ENCODE measurements around the gene GNPTG.
A peak's percentile ranks its signal among the peaks of the same experiment; 100 is the strongest.

GNPTG gene

DNA sequence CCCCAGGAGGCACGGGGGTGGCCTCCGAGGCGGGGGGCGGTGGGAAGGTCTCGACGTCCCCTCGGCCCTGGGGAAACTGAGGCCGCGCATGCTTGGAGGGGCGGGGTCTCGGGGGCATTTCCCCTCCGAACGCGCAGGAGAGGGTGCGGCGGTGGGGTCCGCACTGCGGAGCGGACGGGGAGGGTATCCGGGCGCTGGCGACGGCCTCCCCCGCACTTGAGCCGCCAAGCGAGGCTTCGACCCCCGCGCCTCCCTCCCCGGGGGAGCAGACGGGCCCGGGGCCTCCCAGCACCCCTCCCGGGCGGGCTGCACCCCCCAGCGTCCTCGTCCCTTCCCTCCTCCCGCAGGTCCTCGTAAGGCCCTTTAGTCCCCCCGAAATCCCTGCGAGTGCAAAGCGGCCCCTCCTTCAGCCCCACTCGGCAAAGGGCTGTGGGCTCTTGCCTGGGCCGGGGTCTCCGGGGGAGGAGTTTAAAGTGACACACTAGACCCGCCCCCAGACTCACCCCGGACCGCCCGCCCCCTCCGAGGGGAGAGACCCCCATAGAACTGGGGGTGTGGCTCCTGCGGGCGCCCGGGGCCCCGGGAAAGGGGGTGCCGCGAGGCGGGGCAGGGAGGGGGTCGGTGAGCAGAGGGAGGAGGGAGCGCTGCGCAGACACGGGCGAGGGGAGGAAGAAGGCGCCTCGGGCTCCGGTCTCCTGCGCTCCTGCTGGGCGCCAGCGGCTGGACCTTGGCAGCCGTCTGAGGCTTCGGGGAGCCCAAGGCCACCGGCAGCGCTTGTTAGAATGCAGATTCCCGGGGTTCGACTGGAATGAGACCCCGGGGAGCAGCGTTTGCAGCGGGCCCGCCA is 17.7 kb upstream of the GNPTG start:
- no peak for TF ChIP-seq POLR2A (IDR thresholded peaks at IDR 0.05; ENCODE audit: low read depth, low read length)
- FAIRE-seq (no peak), DNase-seq (ENCODE audit: insufficient read length, low spot score) (no peak)

- no peak for TF ChIP-seq POLR2A (IDR thresholded peaks at IDR 0.05; ENCODE audit: low read depth, low read length)
- DNase-seq (ENCODE audit: insufficient read length, low spot score) (no peak), FAIRE-seq (no peak)
These were observed 17.0 kb upstream of the GNPTG start for GRCh38 chr16:1334739-1335138.

- TF ChIP-seq POLR2A (IDR thresholded peaks at IDR 0.05; ENCODE audit: low read depth, low read length) = no peak
- FAIRE-seq = no peak
- no peak for DNase-seq (ENCODE audit: insufficient read length, low spot score)
These were observed 16.3 kb upstream of the GNPTG start for GRCh38 chr16:1335211-1335971.

GRCh38 chr16:1335996-1336395 is 15.7 kb upstream of the GNPTG start:
- FAIRE-seq (no peak), DNase-seq (ENCODE audit: insufficient read length, low spot score) (no peak)
- no peak for TF ChIP-seq POLR2A (IDR thresholded peaks at IDR 0.05; ENCODE audit: low read depth, low read length)

DNA sequence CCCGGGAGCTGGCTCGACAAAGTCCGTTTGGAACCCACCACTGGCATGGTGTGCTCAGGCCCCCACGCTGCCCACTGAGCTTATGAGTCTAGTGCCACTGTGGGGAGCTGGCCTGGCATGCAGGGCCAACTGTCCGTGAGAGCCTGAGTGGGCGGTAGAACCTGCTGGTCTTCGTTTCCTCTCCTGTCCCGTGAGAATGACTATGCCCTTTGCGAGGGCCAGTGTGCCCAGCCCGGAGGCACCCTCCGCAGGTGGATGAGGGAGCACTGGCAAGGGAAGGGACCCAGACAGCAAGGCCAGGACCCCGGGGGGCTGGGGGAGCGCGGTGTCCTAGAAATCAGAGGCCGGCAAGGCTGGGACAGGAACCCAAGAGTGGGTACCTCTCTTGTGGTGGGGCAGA is 15.1 kb upstream of the GNPTG start:
- TF ChIP-seq POLR2A (IDR thresholded peaks at IDR 0.05; ENCODE audit: low read depth, low read length) = no peak
- FAIRE-seq (no peak), DNase-seq (ENCODE audit: insufficient read length, low spot score) (no peak)

DNA sequence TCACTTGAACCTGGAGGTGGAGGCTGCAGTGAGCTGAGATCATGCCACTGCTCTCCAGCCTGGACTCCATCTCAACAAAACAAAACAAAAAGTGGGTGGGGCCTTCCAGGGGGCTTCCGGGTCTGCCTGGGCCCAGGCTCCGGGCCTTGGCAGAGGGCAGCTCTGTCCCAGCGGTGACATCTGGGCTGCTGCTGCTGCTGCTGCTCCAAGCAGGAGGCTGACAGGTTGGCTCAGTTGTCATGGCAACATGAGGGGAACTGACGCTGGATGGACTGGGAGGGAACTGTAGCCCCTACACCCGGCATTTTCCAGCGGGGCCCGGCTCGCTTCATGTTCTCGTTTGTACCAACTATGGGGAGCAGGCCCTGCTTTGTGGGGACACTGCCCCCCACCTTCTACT is 14.2 kb upstream of the GNPTG start:
- DNase-seq (ENCODE audit: insufficient read length, low spot score) (no peak), FAIRE-seq (no peak)
- no peak for TF ChIP-seq POLR2A (IDR thresholded peaks at IDR 0.05; ENCODE audit: low read depth, low read length)

GRCh38 chr16:1338119-1338730 is 13.5 kb upstream of the GNPTG start:
- FAIRE-seq = no peak
- TF ChIP-seq POLR2A (IDR thresholded peaks at IDR 0.05; ENCODE audit: low read depth, low read length) = no peak
- no peak for DNase-seq (ENCODE audit: insufficient read length, low spot score)

DNA sequence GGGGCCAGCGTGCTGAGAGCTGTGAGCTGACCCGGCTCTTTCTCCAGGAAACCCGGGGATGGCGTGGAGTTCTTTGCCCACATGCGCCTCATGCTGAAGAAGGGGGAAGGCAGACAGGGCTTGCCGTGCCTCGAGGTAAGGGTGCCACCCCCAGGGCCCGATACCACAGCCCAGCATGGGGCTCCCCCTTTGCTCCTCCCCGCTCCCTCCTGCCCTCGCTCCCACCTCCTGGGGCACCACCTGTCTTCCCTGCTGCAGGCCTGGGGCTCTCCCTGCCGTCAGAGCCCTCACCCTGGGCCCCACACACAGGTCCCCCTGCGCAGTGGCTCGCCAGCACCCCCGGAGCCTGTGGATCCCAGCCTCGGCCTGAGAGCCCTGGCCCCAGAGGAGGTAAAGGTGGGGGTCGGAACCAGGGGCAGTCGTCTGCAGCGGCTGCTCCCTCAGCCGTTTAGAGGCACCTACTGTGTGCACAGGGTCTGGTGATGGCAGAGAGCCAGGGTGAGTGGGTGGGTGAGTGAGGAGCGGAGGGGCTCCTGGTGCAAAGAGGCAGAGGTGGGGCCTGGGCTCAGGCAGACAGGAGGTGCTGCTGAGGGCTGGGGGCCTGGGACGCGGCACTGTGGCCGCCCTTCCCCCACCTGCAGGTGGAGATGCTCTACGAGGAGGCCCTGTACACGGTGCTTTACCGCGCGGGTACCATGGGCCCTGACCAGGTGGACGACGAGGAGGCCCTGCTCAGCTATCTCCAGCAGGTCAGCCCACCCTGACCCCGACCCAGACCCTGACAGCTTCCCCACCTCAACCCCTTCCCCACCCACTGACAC is 12.7 kb upstream of the GNPTG start:
- no peak for DNase-seq (ENCODE audit: insufficient read length, low spot score)
- TF ChIP-seq POLR2A (IDR thresholded peaks at IDR 0.05; ENCODE audit: low read depth, low read length) = no peak
- no peak for FAIRE-seq

- no peak for DNase-seq (ENCODE audit: insufficient read length, low spot score)
- no peak for TF ChIP-seq POLR2A (IDR thresholded peaks at IDR 0.05; ENCODE audit: low read depth, low read length)
- no peak for FAIRE-seq
These were observed 10.8 kb upstream of the GNPTG start for GRCh38 chr16:1340730-1341494.

DNA sequence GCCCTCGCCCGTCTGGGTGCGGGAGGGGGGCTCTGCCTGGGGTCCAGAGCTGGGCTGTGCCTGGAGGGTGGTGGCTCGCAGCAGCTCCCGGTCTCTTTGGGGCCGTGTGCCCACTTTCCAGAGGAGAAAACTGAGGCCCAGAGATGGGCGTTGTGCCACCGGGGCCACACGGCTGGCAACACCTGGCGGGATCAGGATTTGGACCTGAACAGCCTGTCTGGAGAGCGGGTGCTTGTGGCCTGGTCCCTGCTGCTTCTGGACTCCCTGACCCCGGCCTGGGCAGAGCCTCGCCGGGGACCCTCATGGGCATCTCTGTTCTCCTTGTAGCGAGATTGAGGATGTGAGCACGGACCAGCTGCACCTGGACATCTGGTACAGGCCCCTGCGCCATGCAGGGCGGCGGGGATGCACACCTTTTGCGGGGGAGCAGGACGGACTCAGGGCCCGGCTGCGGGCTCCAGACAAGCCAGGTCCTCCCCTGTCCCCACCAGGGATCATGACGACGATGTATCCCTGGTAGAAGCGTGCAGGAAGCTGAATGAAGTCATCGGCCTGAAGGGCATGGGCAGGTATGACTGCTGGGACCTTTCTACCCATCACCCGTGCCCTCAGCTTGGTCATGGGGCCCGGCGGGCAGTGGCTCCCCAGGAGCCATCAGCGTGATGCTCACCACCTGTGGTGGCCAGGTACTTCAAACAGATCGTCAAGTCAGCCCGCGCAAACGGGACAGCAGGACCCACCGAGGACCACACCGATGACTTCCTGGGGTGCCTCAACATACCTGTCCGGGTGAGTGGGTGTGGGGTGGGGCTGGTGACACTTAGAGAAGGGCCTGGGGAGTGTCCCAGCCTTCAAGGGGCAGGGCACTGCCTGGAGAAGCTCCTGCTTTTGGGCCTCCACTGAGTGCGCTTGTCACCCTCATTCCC is 10.0 kb upstream of the GNPTG start:
- no peak for TF ChIP-seq POLR2A (IDR thresholded peaks at IDR 0.05; ENCODE audit: low read depth, low read length)
- no peak for DNase-seq (ENCODE audit: insufficient read length, low spot score)
- FAIRE-seq = no peak

GRCh38 chr16:1342526-1343427 is 9.0 kb upstream of the GNPTG start:
- peak; percentile 100 for DNase-seq (ENCODE audit: insufficient read length, low spot score)
- TF ChIP-seq POLR2A (IDR thresholded peaks at IDR 0.05; ENCODE audit: low read depth, low read length) = no peak
- peak; percentile 88 for FAIRE-seq
